Measurements from ENCODE around the gene JMJD1C.

GRCh38 chr10:63465293-63466143 lies at the start of gene JMJD1C:
- TF ChIP-seq POLR2A (IDR thresholded peaks at IDR 0.05) (peak; percentile 81 to 84 (median 82)), CTCF (IDR thresholded peaks at IDR 0.05) (peak in 4 of 7 experiments; percentile 15 to 20 (median 18))
